Osteocyte (in vitro differentiated cells): Measurements from ENCODE around the gene ARV1. TPM values are rescaled to one million over a fixed set of nuclear protein-coding genes. Genes with fewer than 3 reads are reported as not detected.

Source experiments
- DNase-seq: peaks from one replicate; pipeline ENCODE4 v3.0.0; 2021; ENCODE audit warnings: mixed read lengths; ENCODE audit not compliant: unreplicated experiment; ENCODE audit errors: extremely low spot score
- H3K27ac Mint-ChIP-seq: one replicate; pipeline ENCODE4 v1.8.0; 2021; ENCODE audit warnings: mild to moderate bottlenecking, mixed read lengths; ENCODE audit not compliant: unreplicated experiment
- H3K27me3 Mint-ChIP-seq: one replicate; pipeline ENCODE4 v1.8.0; 2021; ENCODE audit warnings: mixed read lengths; ENCODE audit not compliant: unreplicated experiment
- H3K36me3 Mint-ChIP-seq: one replicate; pipeline ENCODE4 v1.8.0; 2021; ENCODE audit warnings: mixed read lengths; ENCODE audit not compliant: unreplicated experiment
- H3K4me1 Mint-ChIP-seq: one replicate; pipeline ENCODE4 v1.8.0; 2021; ENCODE audit warnings: mixed read lengths; ENCODE audit not compliant: unreplicated experiment
- H3K4me3 Mint-ChIP-seq: one replicate; pipeline ENCODE4 v1.8.0; 2021; ENCODE audit warnings: mild to moderate bottlenecking, moderate library complexity, mixed read lengths; ENCODE audit not compliant: unreplicated experiment
- H3K9me3 Mint-ChIP-seq: one replicate; pipeline ENCODE4 v1.8.0; 2021; ENCODE audit warnings: mixed read lengths; ENCODE audit not compliant: unreplicated experiment
- total RNA-seq: library from RNA; stranded (reverse); gene quantifications from 2 replicates; pipeline ENCODE4 v1.2.1, GENCODE V29; 2021
- TF ChIP-seq, protein P1 (sequence below): fragments of 200-600 bp; sonication (generic); IDR thresholded peaks from 2 replicates; pipeline ENCODE4 v1.5.0; 2021; ENCODE audit warnings: antibody characterized with exemption, mild to moderate bottlenecking, moderate library complexity

ARV1 gene
- total RNA-seq, 1 donor from 2014 or later = 16.2 TPM

DNA sequence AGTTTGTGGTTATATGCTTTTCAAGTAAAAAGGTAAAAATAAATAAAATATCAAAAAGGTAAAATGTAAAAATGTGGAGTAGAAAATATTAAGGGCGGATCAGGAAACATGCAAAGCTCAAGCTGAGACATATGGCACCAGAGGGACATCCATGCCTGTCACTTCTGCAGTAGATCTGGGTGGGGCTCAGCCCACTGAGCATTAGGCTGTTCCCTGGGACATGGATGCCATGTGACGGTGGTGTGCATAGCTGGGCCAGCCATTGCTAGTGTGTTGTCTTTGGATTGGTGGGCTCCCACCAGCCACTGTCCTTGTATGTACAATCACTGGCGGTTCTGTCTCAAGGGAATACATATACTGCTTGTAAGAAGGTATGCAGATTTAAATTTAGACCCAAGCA is 3.3 kb upstream of the ARV1 start:
- TF ChIP-seq, protein P1, sequence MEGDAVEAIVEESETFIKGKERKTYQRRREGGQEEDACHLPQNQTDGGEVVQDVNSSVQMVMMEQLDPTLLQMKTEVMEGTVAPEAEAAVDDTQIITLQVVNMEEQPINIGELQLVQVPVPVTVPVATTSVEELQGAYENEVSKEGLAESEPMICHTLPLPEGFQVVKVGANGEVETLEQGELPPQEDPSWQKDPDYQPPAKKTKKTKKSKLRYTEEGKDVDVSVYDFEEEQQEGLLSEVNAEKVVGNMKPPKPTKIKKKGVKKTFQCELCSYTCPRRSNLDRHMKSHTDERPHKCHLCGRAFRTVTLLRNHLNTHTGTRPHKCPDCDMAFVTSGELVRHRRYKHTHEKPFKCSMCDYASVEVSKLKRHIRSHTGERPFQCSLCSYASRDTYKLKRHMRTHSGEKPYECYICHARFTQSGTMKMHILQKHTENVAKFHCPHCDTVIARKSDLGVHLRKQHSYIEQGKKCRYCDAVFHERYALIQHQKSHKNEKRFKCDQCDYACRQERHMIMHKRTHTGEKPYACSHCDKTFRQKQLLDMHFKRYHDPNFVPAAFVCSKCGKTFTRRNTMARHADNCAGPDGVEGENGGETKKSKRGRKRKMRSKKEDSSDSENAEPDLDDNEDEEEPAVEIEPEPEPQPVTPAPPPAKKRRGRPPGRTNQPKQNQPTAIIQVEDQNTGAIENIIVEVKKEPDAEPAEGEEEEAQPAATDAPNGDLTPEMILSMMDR = no peak

GRCh38 chr1:230976360-230976759 is 2.5 kb upstream of the ARV1 start:
- no peak for DNase-seq
- TF ChIP-seq, protein P1 = no peak
- no peaks in the 10 kb centered on the region for H3K9me3 Mint-ChIP-seq
- H3K36me3 Mint-ChIP-seq = peaks cover 7% of the 10 kb centered on the region
- no peak overlapping the region for H3K27ac Mint-ChIP-seq
- no peaks in the 10 kb centered on the region for H3K27me3 Mint-ChIP-seq
- H3K4me3 Mint-ChIP-seq = no peak overlapping the region
- peaks cover 25% of the 10 kb centered on the region for H3K4me1 Mint-ChIP-seq

More for the DNA sequence above, 3.3 kb upstream of the ARV1 start:
- peaks cover 7% of the 10 kb centered on the region for H3K36me3 Mint-ChIP-seq
- no peaks in the 10 kb centered on the region for H3K9me3 Mint-ChIP-seq
- H3K27me3 Mint-ChIP-seq = no peaks in the 10 kb centered on the region
- H3K4me1 Mint-ChIP-seq = peaks cover 25% of the 10 kb centered on the region
- H3K27ac Mint-ChIP-seq = no peak overlapping the region
- DNase-seq = no peak
- no peak overlapping the region for H3K4me3 Mint-ChIP-seq

DNA sequence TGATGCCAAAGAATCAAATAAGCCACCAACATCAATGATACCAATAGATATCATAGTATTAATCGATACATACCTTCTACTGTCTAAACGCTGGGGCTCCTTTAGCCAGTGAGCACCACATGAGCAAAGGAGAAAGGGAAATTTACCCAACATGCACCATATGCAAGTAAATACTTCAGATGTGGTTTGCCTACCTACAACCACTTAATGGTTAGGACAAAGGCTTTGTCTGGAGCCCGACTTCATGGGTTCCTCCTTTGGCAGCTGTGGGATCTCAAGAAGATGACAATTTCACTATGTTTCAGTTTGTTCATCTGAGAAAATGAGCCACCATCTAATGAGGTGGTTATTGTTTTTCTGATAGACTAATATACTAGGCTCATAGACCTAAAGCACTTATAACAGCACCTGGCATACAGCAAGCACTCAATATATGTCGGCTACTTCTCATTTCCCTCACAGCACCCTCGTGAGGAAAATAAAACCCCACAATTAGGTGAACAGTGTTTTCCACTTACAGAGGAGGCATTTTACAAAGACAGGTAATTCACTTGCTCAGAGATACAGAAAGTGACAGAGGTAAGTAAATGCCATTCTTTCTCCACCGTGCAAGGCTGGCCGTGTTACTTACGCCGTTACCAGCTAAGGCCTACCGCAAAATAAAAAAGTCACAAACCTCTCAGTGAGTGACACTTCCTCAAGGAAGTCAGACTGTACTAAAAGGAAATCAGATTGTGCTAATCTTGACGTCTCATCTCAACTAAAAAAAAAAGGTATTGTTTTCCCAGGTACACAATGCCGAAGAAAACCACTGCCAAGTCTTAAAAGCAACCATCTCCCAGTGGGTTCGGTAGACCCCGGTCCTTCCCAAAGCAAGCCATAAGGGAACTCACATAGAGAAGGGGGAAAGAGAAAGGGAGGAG is 1.8 kb upstream of the ARV1 start:
- TF ChIP-seq, protein P1 = no peak
- H3K4me1 Mint-ChIP-seq = peaks cover 25% of the 10 kb centered on the region
- peak overlapping the region; percentile 15 for H3K27ac Mint-ChIP-seq
- no peaks in the 10 kb centered on the region for H3K9me3 Mint-ChIP-seq
- peak overlapping the region; percentile 80 for H3K4me3 Mint-ChIP-seq
- peaks cover 7% of the 10 kb centered on the region for H3K36me3 Mint-ChIP-seq
- H3K27me3 Mint-ChIP-seq = no peaks in the 10 kb centered on the region
- DNase-seq = no peak

- Mint-ChIP-seq H3K9me3 (no peaks in the 10 kb centered on the region), H3K27ac (peak overlapping the region; percentile 15), H3K36me3 (peaks cover 2% of the 10 kb centered on the region), H3K4me3 (peak overlapping the region; percentile 80), H3K4me1 (peaks cover 22% of the 10 kb centered on the region), H3K27me3 (no peaks in the 10 kb centered on the region)
- no peak for DNase-seq
- TF ChIP-seq, protein P1 = no peak
These were observed 968 bp upstream of the ARV1 start for GRCh38 chr1:230977761-230978490.

DNA sequence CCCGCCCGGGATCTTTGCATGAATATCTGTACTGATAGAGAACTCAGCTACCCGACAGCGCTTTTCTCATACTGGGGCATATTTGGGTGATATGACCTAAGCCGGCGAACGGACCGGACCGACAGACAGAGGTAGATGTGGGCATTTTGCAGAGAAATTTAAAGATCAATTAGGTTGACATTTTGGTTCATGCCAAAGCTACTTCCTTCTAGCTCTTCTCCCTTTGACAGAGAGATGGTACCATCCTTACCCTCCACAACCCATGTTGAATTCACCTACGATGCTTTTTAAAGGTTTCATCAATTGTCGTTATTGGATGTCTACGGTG is 459 bp downstream of the ARV1 start:
- Mint-ChIP-seq H3K27ac (peak overlapping the region; percentile 92), H3K36me3 (no peaks in the 10 kb centered on the region), H3K4me3 (peak overlapping the region; percentile 98), H3K4me1 (peaks cover 22% of the 10 kb centered on the region), H3K9me3 (no peaks in the 10 kb centered on the region), H3K27me3 (no peaks in the 10 kb centered on the region)
- DNase-seq = no peak
- TF ChIP-seq, protein P1 = no peak
